BLaER1 (cell line): ENCODE data around the gene UPF3A.
"Not testable (repeated sequence)": the region's sequence is repeated elsewhere in the genome, so short reads cannot be mapped to it uniquely, and the experiment has no call there.

ENCODE experiments used
- H3K27ac ChIP-seq: shearing (Covaris generic); formaldehyde crosslinking; 2 replicates; pipeline ENCODE4 v1.8.1; 2022
- H3K27me3 ChIP-seq: shearing (Covaris generic); formaldehyde crosslinking; 2 replicates; pipeline ENCODE4 v1.8.1; 2022
- H3K36me3 ChIP-seq: shearing (Covaris generic); formaldehyde crosslinking; 2 replicates; pipeline ENCODE4 v1.8.1; 2022
- H3K4me1 ChIP-seq: shearing (Covaris generic); formaldehyde crosslinking; 2 replicates; pipeline ENCODE4 v1.8.1; 2022
- H3K4me2 ChIP-seq: shearing (Covaris generic); formaldehyde crosslinking; 2 replicates; pipeline ENCODE4 v1.8.1; 2022
- H3K4me3 ChIP-seq: shearing (Covaris generic); formaldehyde crosslinking; 2 replicates; pipeline ENCODE4 v1.8.1; 2022
- H3K9ac ChIP-seq: shearing (Covaris generic); formaldehyde crosslinking; 2 replicates; pipeline ENCODE4 v1.8.1; 2022
- H3K9me3 ChIP-seq: shearing (Covaris generic); formaldehyde crosslinking; 2 replicates; pipeline ENCODE4 v1.8.1; 2022
- H4K20me1 ChIP-seq: shearing (Covaris generic); formaldehyde crosslinking; 2 replicates; pipeline ENCODE4 v1.8.1; 2022
- Cebpa-rat ChIP-seq: shearing (Covaris generic); IDR thresholded peaks from 2 replicates; pipeline ENCODE4 v1.8.1; 2022

UPF3A gene

GRCh38 chr13:114244637-114245036, 36.8 kb upstream of the UPF3A start:
- Histone ChIP-seq H3K27ac (no peak overlapping the region), H3K4me1 (no peaks in the 10 kb centered on the region), H3K36me3 (peaks cover 99% of the 10 kb centered on the region), H3K4me2 (no peak overlapping the region), H3K4me3 (no peak overlapping the region), H3K27me3 (no peaks in the 10 kb centered on the region), H3K9me3 (no peaks in the 10 kb centered on the region), H4K20me1 (peaks cover 14% of the 10 kb centered on the region; the same call in 1 of the 2 replicates), H3K9ac (no peak overlapping the region)
- no peak for TF ChIP-seq Cebpa-rat

DNA sequence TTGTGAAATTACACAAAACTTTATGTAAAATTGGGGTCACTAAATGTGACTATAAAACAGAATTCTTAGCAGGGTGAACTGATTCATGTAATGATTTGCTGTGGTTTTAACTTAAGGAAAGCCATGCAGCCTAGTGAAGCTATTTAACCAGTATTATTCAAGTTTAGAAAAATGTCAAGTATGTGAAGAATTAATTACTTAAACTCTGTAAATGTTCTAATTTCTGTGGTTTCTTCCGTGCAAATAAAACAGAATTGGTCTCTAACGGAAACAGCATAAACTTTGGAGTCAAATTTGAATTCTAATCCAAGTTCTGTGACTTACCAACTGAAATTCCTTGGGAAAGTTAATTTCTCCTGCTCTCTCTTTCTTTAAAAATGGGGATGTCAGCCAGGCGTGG, 33.4 kb upstream of the UPF3A start:
- Histone ChIP-seq H3K4me1 (no peaks in the 10 kb centered on the region), H3K4me2 (no peak overlapping the region), H3K27me3 (no peaks in the 10 kb centered on the region), H3K36me3 (peaks cover 99% of the 10 kb centered on the region), H3K4me3 (no peak overlapping the region), H3K27ac (no peak overlapping the region), H3K9ac (no peak overlapping the region), H4K20me1 (peaks cover 14% of the 10 kb centered on the region; the same call in 1 of the 2 replicates), H3K9me3 (no peaks in the 10 kb centered on the region)
- TF ChIP-seq Cebpa-rat = no peak

GRCh38 chr13:114249077-114249476, 32.3 kb upstream of the UPF3A start:
- TF ChIP-seq Cebpa-rat = no peak
- Histone ChIP-seq H3K4me3 (no peak overlapping the region), H3K36me3 (peaks cover 98% of the 10 kb centered on the region), H3K9me3 (no peaks in the 10 kb centered on the region), H4K20me1 (peaks cover 14% of the 10 kb centered on the region; the same call in 1 of the 2 replicates), H3K4me1 (no peaks in the 10 kb centered on the region), H3K9ac (no peak overlapping the region), H3K4me2 (no peak overlapping the region), H3K27me3 (no peaks in the 10 kb centered on the region), H3K27ac (no peak overlapping the region)

DNA sequence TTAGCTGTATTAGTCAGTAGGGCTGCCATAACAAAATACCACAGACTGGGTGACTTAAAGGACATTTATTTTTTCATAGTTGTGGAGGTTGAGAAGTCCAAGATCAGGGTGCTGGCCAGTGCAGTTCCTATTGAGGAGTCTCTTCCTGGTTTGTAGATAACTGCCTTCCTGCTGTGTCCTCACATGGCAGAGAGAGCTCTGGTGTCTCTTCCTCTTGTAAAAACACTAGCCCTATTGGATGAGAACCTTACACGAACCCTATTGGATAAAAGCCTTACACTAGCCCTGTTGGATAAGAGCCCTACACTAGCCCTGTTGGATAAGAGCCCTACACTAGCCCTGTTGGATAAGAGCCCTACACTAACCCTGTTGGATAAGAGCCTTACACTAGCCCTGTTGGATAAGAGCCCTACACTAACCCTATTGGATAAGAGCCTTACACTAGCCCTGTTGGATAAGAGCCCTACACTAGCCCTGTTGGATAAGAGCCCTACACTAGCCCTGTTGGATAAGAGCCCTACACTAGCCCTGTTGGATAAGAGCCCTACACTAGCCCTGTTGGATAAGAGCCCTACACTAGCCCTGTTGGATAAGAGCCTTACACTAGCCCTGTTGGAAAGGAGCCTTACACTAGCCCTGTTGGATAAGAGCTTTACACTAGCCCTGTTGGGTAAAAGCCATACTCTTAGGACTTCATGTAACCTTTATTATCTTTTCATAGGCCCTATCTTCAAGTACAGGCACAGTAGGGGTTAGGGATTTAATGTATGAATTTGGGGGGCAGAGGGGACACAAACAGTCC, 29.6 kb upstream of the UPF3A start:
- Histone ChIP-seq H3K36me3 (peaks cover 94% of the 10 kb centered on the region), H4K20me1 (peaks cover 14% of the 10 kb centered on the region; the same call in 1 of the 2 replicates)
- not testable (repeated sequence) for H3K4me2 ChIP-seq, H3K27me3 ChIP-seq, H3K4me1 ChIP-seq, H3K9ac ChIP-seq, H3K9me3 ChIP-seq, H3K27ac ChIP-seq, H3K4me3 ChIP-seq

DNA sequence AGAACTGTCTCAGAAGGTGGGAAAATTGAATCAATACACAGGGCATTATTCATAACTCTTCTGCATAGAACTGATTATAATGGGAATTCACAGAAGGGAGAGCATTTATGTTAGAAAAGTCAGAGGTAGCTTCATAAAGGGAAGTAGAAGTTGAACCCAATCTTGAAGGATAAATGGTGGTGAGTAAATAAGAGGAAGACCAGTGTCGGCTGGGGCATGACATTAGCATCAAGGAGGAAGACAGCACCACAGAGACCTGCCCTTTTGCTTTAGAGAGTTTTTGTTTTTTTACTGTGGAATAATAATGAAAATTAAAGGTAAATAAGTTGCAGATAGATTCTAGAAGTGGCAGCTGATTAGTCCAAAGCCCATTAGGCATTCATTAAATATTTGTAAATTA, 24.9 kb upstream of the UPF3A start:
- Histone ChIP-seq H3K4me3 (no peak overlapping the region), H3K36me3 (peaks cover 94% of the 10 kb centered on the region), H3K27me3 (no peaks in the 10 kb centered on the region), H3K9me3 (no peaks in the 10 kb centered on the region), H3K9ac (no peak overlapping the region), H3K4me1 (peaks cover 23% of the 10 kb centered on the region), H3K27ac (no peak overlapping the region), H4K20me1 (peaks cover 6% of the 10 kb centered on the region; the same call in 1 of the 2 replicates), H3K4me2 (no peak overlapping the region)
- no peak for TF ChIP-seq Cebpa-rat

DNA sequence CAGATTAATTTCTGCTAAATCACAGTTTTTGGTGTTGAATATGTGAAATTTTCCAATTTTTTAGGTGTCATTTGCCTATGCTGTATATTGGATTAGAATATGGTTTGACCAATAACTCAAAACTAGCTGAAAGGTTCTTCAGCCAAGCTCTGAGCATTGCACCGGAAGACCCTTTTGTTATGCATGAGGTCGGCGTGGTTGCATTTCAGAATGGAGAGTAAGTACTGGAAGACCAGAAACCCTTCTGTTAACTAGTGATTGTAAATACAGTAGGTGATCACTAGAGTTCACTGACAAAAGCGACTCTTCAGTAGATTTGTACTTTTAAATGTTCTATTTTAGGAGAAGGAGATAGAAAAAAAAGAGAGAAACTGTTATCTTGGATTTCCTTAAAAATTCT, 24.4 kb upstream of the UPF3A start:
- Histone ChIP-seq H3K27ac (no peak overlapping the region), H3K27me3 (no peaks in the 10 kb centered on the region), H4K20me1 (peaks cover 6% of the 10 kb centered on the region; the same call in 1 of the 2 replicates), H3K4me1 (peaks cover 27% of the 10 kb centered on the region), H3K4me2 (no peak overlapping the region), H3K4me3 (no peak overlapping the region), H3K9ac (no peak overlapping the region), H3K36me3 (peaks cover 92% of the 10 kb centered on the region), H3K9me3 (no peaks in the 10 kb centered on the region)
- TF ChIP-seq Cebpa-rat = no peak

GRCh38 chr13:114258589-114258988, 22.8 kb upstream of the UPF3A start:
- H3K27me3 ChIP-seq = no peaks in the 10 kb centered on the region
- no peaks in the 10 kb centered on the region for H3K9me3 ChIP-seq
- H3K4me2 ChIP-seq = no peak overlapping the region
- peaks cover 43% of the 10 kb centered on the region for H3K4me1 ChIP-seq
- peaks cover 12% of the 10 kb centered on the region for H4K20me1 ChIP-seq
- H3K36me3 ChIP-seq = peaks cover 86% of the 10 kb centered on the region
- H3K9ac ChIP-seq = no peak overlapping the region
- no peak for TF ChIP-seq Cebpa-rat
- H3K4me3 ChIP-seq = no peak overlapping the region
- H3K27ac ChIP-seq = no peak overlapping the region

GRCh38 chr13:114259374-114259773, 22.0 kb upstream of the UPF3A start:
- H3K27ac ChIP-seq = no peak overlapping the region
- H3K9me3 ChIP-seq = no peaks in the 10 kb centered on the region
- no peaks in the 10 kb centered on the region for H3K27me3 ChIP-seq
- H3K4me2 ChIP-seq = no peak overlapping the region
- H3K4me1 ChIP-seq = peaks cover 51% of the 10 kb centered on the region
- no peak overlapping the region for H3K9ac ChIP-seq
- peaks cover 86% of the 10 kb centered on the region for H3K36me3 ChIP-seq
- no peak overlapping the region for H3K4me3 ChIP-seq
- H4K20me1 ChIP-seq = peaks cover 12% of the 10 kb centered on the region
- TF ChIP-seq Cebpa-rat = no peak

DNA sequence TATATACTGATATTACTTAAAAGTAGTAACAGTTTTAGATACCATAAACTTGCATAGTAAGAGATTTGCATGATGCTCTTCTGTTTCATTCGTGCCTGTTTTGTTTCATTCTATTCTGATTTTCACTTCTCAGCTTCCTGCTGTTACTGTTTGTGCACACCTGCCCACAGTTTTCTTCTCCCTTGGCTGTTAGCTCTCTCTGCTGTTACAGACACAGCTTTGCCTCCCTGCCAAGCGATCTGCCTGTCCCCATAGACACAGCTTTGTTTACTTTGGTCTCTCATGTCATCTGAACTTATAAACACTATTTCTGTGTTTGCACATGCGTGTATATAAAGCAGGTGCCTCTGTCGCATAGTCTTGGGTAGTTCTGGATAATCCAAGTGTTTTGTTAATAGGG, 21.4 kb upstream of the UPF3A start:
- Histone ChIP-seq H3K36me3 (peaks cover 86% of the 10 kb centered on the region), H3K9ac (no peak overlapping the region), H3K4me3 (no peak overlapping the region), H4K20me1 (peaks cover 12% of the 10 kb centered on the region), H3K4me1 (peaks cover 52% of the 10 kb centered on the region), H3K9me3 (no peaks in the 10 kb centered on the region), H3K27me3 (no peaks in the 10 kb centered on the region), H3K4me2 (no peak overlapping the region), H3K27ac (no peak overlapping the region)
- no peak for TF ChIP-seq Cebpa-rat

- no peaks in the 10 kb centered on the region for H3K27me3 ChIP-seq
- peaks cover 52% of the 10 kb centered on the region for H3K4me1 ChIP-seq
- H3K4me2 ChIP-seq = peak overlapping the region; percentile 85
- no peak for TF ChIP-seq Cebpa-rat
- peaks cover 12% of the 10 kb centered on the region for H4K20me1 ChIP-seq
- peaks cover 86% of the 10 kb centered on the region for H3K36me3 ChIP-seq
- no peak overlapping the region for H3K9ac ChIP-seq
- no peak overlapping the region for H3K27ac ChIP-seq
- no peak overlapping the region for H3K4me3 ChIP-seq
- H3K9me3 ChIP-seq = no peaks in the 10 kb centered on the region
Observed at GRCh38 chr13:114260814-114261213, 20.6 kb upstream of the UPF3A start.
